CD4-positive, alpha-beta T cell treated with Interleukin-4 for 4 hours (primary cell): Measurements from ENCODE around the gene AQP2.
A peak's percentile ranks its signal among the peaks of the same experiment; 100 is the strongest.

Experiments
- DNase-seq: peaks from one replicate; pipeline ENCODE4 v3.0.0-alpha.2; 2020

Gene AQP2

GRCh38 chr12:49942512-49942893 lies 8.0 kb upstream of the AQP2 start:
- no peak for DNase-seq

GRCh38 chr12:49942921-49943624 lies 7.5 kb upstream of the AQP2 start:
- DNase-seq = peak; percentile 1

- DNase-seq = no peak
These were observed 6.9 kb upstream of the AQP2 start for GRCh38 chr12:49943625-49943960.

GRCh38 chr12:49944046-49944445 lies 6.5 kb upstream of the AQP2 start:
- no peak for DNase-seq

- DNase-seq = no peak
These were observed 5.8 kb upstream of the AQP2 start for GRCh38 chr12:49944718-49945117.

GRCh38 chr12:49945394-49946080 lies 5.0 kb upstream of the AQP2 start:
- peak; percentile 80 for DNase-seq

GRCh38 chr12:49946086-49946485 lies 4.5 kb upstream of the AQP2 start:
- DNase-seq = peak; percentile 8

- DNase-seq = no peak
These were observed 4.0 kb upstream of the AQP2 start for GRCh38 chr12:49946497-49946896.

GRCh38 chr12:49947593-49948226 lies 2.8 kb upstream of the AQP2 start:
- no peak for DNase-seq

- DNase-seq = no peak
These were observed 1.4 kb upstream of the AQP2 start for GRCh38 chr12:49948866-49949845.

- no peak for DNase-seq
These were observed 671 bp upstream of the AQP2 start for GRCh38 chr12:49949866-49950265.

GRCh38 chr12:49951411-49952240 lies 1.1 kb downstream of the AQP2 start:
- no peak for DNase-seq

GRCh38 chr12:49952391-49953055 lies 2.0 kb downstream of the AQP2 start:
- DNase-seq = no peak

- no peak for DNase-seq
These were observed 2.6 kb downstream of the AQP2 start for GRCh38 chr12:49953151-49953550.

- no peak for DNase-seq
These were observed 3.7 kb downstream of the AQP2 start for GRCh38 chr12:49953961-49954846.

- no peak for DNase-seq
These were observed 4.6 kb downstream of the AQP2 start for GRCh38 chr12:49954863-49955830.

- DNase-seq = no peak
These were observed 5.5 kb downstream of the AQP2 start for GRCh38 chr12:49955899-49956662.
